GM18502 (cell line): ENCODE results near the gene CCIN.

ENCODE experiments used
- ATAC-seq: cut with Tn5 transposase; IDR thresholded peaks from one replicate; pipeline ENCODE4 v1.9.1; 2021; ENCODE audit warnings: mild to moderate bottlenecking; ENCODE audit not compliant: unreplicated experiment, poor library complexity

Gene CCIN

GRCh38 chr9:36187414-36187813, 18.2 kb downstream of the CCIN start:
- ATAC-seq: no peak

- no peak for ATAC-seq
Observed at GRCh38 chr9:36188212-36188611, 19.0 kb downstream of the CCIN start.

GRCh38 chr9:36189976-36190375, 20.8 kb downstream of the CCIN start:
- no peak for ATAC-seq

GRCh38 chr9:36190388-36191289, 21.5 kb downstream of the CCIN start, which contains the start of gene CLTA:
Gene CLTA, plus strand, starts transcription at chr9:36190921. Its CDS starts 136 bp downstream, at chr9:36191057.
- peak; percentile 98 for ATAC-seq

GRCh38 chr9:36191290-36191645, 22.1 kb downstream of the CCIN start:
- peak; percentile 8 for ATAC-seq

GRCh38 chr9:36191686-36192085, 22.5 kb downstream of the CCIN start:
- no peak for ATAC-seq

GRCh38 chr9:36192196-36192595, 23.0 kb downstream of the CCIN start:
- ATAC-seq: no peak

GRCh38 chr9:36193023-36193422, 23.8 kb downstream of the CCIN start:
- no peak for ATAC-seq

GRCh38 chr9:36194326-36195000, 25.3 kb downstream of the CCIN start:
- no peak for ATAC-seq

- no peak for ATAC-seq
Observed at GRCh38 chr9:36204906-36205547, 35.8 kb downstream of the CCIN start.

- no peak for ATAC-seq
Observed at GRCh38 chr9:36207016-36207415, 37.8 kb downstream of the CCIN start.

- ATAC-seq: no peak
Observed at GRCh38 chr9:36207546-36208012, 38.4 kb downstream of the CCIN start.

- no peak for ATAC-seq
Observed at GRCh38 chr9:36208521-36209253, 39.5 kb downstream of the CCIN start.

GRCh38 chr9:36210722-36211121, 41.5 kb downstream of the CCIN start:
- no peak for ATAC-seq

GRCh38 chr9:36211510-36211909, 42.3 kb downstream of the CCIN start:
- no peak for ATAC-seq

- no peak for ATAC-seq
Observed at GRCh38 chr9:36213387-36213786, 44.2 kb downstream of the CCIN start.

GRCh38 chr9:36213989-36214388, 44.8 kb downstream of the CCIN start:
- ATAC-seq: no peak

GRCh38 chr9:36214571-36214970, 45.4 kb downstream of the CCIN start:
- ATAC-seq: no peak

GRCh38 chr9:36217256-36217968, 48.2 kb downstream of the CCIN start:
- ATAC-seq: no peak

- ATAC-seq: no peak
Observed at GRCh38 chr9:36218011-36218410, 48.8 kb downstream of the CCIN start.
